K562 (cell line): Measurements from ENCODE around the gene FANCF.

Experiments
- CTCF ChIP-seq, 3 experiments: IDR thresholded peaks in 2 of 3; conservative IDR thresholded peaks in 1 of 3; 2 replicates each; pipeline ENCODE4 v1.5.1; 2011 to 2012; ENCODE audit warnings: low read length in 3 of 3, mild to moderate bottlenecking in 3 of 3, control low read depth in 2 of 3, improper control_type of control experiment in 1 of 3, inconsistent platforms in 1 of 3, low read depth in 1 of 3, mixed read lengths in 1 of 3, moderate library complexity in 1 of 3; ENCODE audit not compliant: insufficient read depth in 2 of 3
- GABPA ChIP-seq: fragments of 200-800 bp; sonication (Bioruptor generic); conservative IDR thresholded peaks from 2 replicates; pipeline ENCODE4 v1.6.1; 2016; ENCODE audit warnings: low read depth, missing genetic modification characterization, missing compliant biosample characterization
- MED1 ChIP-seq: sonication (generic); formaldehyde crosslinking; IDR thresholded peaks from 2 replicates; pipeline ENCODE4 v1.8.1; 2023; ENCODE audit warnings: missing genetic modification reagents, borderline replicate concordance
- SAP30 ChIP-seq: fragments of 200-600 bp; sonication (generic); IDR thresholded peaks from 2 replicates; pipeline ENCODE4 v1.6.1; 2012; ENCODE audit warnings: borderline replicate concordance, low read depth, mild to moderate bottlenecking, moderate library complexity, low read length, control low read depth, inconsistent platforms; ENCODE audit not compliant: insufficient read depth, poor library complexity, severe bottlenecking
- SMARCC2 ChIP-seq: fragments of 450-650 bp; IDR thresholded peaks from 2 replicates; pipeline ENCODE4 v1.6.1; 2017; ENCODE audit warnings: antibody characterized with exemption, moderate library complexity, mild to moderate bottlenecking, low read depth
- TARDBP ChIP-seq: fragments of 450-650 bp; IDR thresholded peaks from 2 replicates; pipeline ENCODE4 v1.6.1; 2016

GRCh38 chr11:22635689-22636088, 10.1 kb upstream of the FANCF start:
- TF ChIP-seq SAP30 (no peak), CTCF (IDR thresholded peaks at IDR 0.05 in 2 of 3, conservative IDR thresholded peaks at IDR 0.05 in 1 of 3; ENCODE audit: insufficient read depth in 2 of 3, low read depth in 1 of 3, low read length in 3 of 3) (no peak), TARDBP (no peak), MED1 (CRISPR knock-in tag) (no peak), GABPA (tag) (no peak), SMARCC2 (no peak)
